ENCODE data around the gene RNF138. TPM values are rescaled to one million over a fixed set of nuclear protein-coding genes. Genes with fewer than 3 reads are reported as not detected.

RNF138 gene
- total and polyA plus RNA-seq, 2 of the 13 experiments (the other 11 are each of a cell fraction or from before 2014, with no cell fraction given), result 14.6 to 33.6 TPM

GRCh38 chr18:32095900-32096229 lies 4.2 kb downstream of the RNF138 start (continued):
- peak; percentile 12 for TF ChIP-seq TEAD3 (CRISPR knock-in tag; optimal IDR thresholded peaks at IDR 0.05; ENCODE audit: borderline replicate concordance)

- Histone ChIP-seq H3K9ac (ENCODE audit: insufficient read depth, low read depth, low read length) (no peak overlapping the region), H3K4me3 (replicated peaks in 1 of 3; ENCODE audit: insufficient read depth in 1 of 3, low read depth in 2 of 3, low read length in 3 of 3) (no peak overlapping the region), H2AFZ (ENCODE audit: low read length) (no peak overlapping the region), H3K9me3 (ENCODE audit: low read length) (no peaks in the 10 kb centered on the region), H3K36me3 (replicated peaks in 1 of 2; ENCODE audit: control insufficient read depth in 1 of 2, insufficient read depth in 2 of 2, low read length in 2 of 2) (peaks cover 5 to 13% of the 10 kb centered on the region in 2 experiments; a peak in 3 of 5 replicates), H4K20me1 (ENCODE audit: insufficient read depth, low read length) (peaks cover 24% of the 10 kb centered on the region; the same call in 1 of the 2 replicates), H3K4me2 (ENCODE audit: low read depth, low read length) (0 out of 2 replicates have a peak overlapping the region, but pooled peaks have one; percentile 5), H3K79me2 (ENCODE audit: insufficient read depth, low read length) (peaks cover 79% of the 10 kb centered on the region), H3K27ac (ENCODE audit: extremely low read length, insufficient read depth, low read length) (no peak overlapping the region), H3K27me3 (ENCODE audit: control insufficient read depth in 1 of 2, insufficient read depth in 2 of 2, low read length in 2 of 2) (no peaks in the 10 kb centered on the region), H3K4me1 (ENCODE audit: insufficient read depth, low read length) (peaks cover 42% of the 10 kb centered on the region)
- intact Hi-C loops (cut with micrococcal nuclease; ENCODE audit: unreplicated experiment), result loop anchor here (2.0 to 10.0 kb wide), 2 partner anchors 14 to 512 kb away; no protein-coding TSS in a partner anchor
- TF ChIP-seq ZNF761 (CRISPR knock-in tag; conservative IDR thresholded peaks at IDR 0.05) (no peak), ZMAT3 (CRISPR knock-in tag; conservative IDR thresholded peaks at IDR 0.05) (no peak)
- ATAC-seq (no peak), FAIRE-seq (no peak), DNase-seq (ENCODE audit: low spot score) (no peak)
- 90% methylated on average over 2 of the region's 2 CpGs for WGBS (ENCODE audit: low lambda C conversion rate)
- ChIA-PET POLR2A (no interaction called here), CTCF (ENCODE audit: low intra/inter-chr PET ratio, low total read pairs) (no interaction called here)
- in situ Hi-C loops (cut with HindIII; ENCODE audit: extremely low pct_ligation_motif_present, low pct_unique_long_range_greater_than_20kb), result no loop called here
- no TSS peak for BruUV-seq (replicated peaks)
Measured at GRCh38 chr18:32096946-32097345, 5.3 kb downstream of the RNF138 start.

DNA sequence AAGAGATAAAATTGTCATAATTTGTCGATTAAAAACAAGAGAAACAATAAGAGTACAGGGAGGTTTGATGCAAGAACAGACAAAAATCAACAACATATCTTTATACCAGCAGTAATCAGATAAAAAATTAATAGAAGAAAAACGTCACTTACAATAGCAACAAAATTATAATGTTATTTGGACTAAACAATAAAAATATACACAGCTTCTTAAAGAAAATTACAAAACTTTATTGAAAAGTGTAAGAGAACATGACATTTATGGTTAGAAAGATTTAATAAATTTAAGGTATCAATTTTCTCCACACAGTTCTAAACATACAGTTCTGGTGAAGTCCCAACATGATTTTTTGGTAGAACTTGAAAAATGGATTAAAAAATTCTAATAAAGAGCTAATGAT lies 12.8 kb downstream of the RNF138 start:
- Histone ChIP-seq H3K9me3 (ENCODE audit: low read length) (no peaks in the 10 kb centered on the region), H3K9ac (ENCODE audit: insufficient read depth, low read depth, low read length) (no peak overlapping the region), H3K4me3 (replicated peaks in 1 of 3; ENCODE audit: insufficient read depth in 1 of 3, low read depth in 2 of 3, low read length in 3 of 3) (no peak overlapping the region), H3K27ac (ENCODE audit: extremely low read length, insufficient read depth, low read length) (no peak overlapping the region), H3K4me2 (ENCODE audit: low read depth, low read length) (no peak overlapping the region), H3K79me2 (ENCODE audit: insufficient read depth, low read length) (peaks cover 63% of the 10 kb centered on the region), H3K27me3 (ENCODE audit: control insufficient read depth in 1 of 2, insufficient read depth in 2 of 2, low read length in 2 of 2) (no peaks in the 10 kb centered on the region), H4K20me1 (ENCODE audit: insufficient read depth, low read length) (no peaks in the 10 kb centered on the region), H2AFZ (ENCODE audit: low read length) (no peak overlapping the region), H3K36me3 (replicated peaks in 1 of 2; ENCODE audit: control insufficient read depth in 1 of 2, insufficient read depth in 2 of 2, low read length in 2 of 2) (peaks cover 0 to 6% of the 10 kb centered on the region in 2 experiments; a peak in 2 of 5 replicates), H3K4me1 (ENCODE audit: insufficient read depth, low read length) (0 out of 2 replicates have a peak, but pooled peaks cover under 1% of the 10 kb centered on the region)
- in situ Hi-C loops (cut with HindIII; ENCODE audit: extremely low pct_ligation_motif_present, low pct_unique_long_range_greater_than_20kb) (no loop called here), intact Hi-C loops (cut with micrococcal nuclease; ENCODE audit: unreplicated experiment) (no loop called here)
- DNase-seq (ENCODE audit: low spot score), result no peak
- BruUV-seq (replicated peaks), result no TSS peak
- ATAC-seq, result no peak
- FAIRE-seq, result no peak
- CTCF ChIA-PET (ENCODE audit: low intra/inter-chr PET ratio, low total read pairs), result no interaction called here
- POLR2A ChIA-PET, result no interaction called here
- 94% methylated on average over 2 of the region's 2 CpGs for WGBS (ENCODE audit: low lambda C conversion rate)
- TF ChIP-seq NFATC3 (CRISPR knock-in tag; IDR thresholded peaks at IDR 0.05) (no peak), ZNF563 (CRISPR knock-in tag; IDR thresholded peaks at IDR 0.05) (no peak), TAF1 (CRISPR knock-in tag; IDR thresholded peaks at IDR 0.05) (no peak), NKX3-1 (CRISPR knock-in tag; IDR thresholded peaks at IDR 0.05) (no peak), ZKSCAN5 (CRISPR knock-in tag; IDR thresholded peaks at IDR 0.05) (no peak), ZNF281 (CRISPR knock-in tag; IDR thresholded peaks at IDR 0.05; ENCODE audit: borderline replicate concordance) (no peak)
- TF ChIP-seq, protein P1, sequence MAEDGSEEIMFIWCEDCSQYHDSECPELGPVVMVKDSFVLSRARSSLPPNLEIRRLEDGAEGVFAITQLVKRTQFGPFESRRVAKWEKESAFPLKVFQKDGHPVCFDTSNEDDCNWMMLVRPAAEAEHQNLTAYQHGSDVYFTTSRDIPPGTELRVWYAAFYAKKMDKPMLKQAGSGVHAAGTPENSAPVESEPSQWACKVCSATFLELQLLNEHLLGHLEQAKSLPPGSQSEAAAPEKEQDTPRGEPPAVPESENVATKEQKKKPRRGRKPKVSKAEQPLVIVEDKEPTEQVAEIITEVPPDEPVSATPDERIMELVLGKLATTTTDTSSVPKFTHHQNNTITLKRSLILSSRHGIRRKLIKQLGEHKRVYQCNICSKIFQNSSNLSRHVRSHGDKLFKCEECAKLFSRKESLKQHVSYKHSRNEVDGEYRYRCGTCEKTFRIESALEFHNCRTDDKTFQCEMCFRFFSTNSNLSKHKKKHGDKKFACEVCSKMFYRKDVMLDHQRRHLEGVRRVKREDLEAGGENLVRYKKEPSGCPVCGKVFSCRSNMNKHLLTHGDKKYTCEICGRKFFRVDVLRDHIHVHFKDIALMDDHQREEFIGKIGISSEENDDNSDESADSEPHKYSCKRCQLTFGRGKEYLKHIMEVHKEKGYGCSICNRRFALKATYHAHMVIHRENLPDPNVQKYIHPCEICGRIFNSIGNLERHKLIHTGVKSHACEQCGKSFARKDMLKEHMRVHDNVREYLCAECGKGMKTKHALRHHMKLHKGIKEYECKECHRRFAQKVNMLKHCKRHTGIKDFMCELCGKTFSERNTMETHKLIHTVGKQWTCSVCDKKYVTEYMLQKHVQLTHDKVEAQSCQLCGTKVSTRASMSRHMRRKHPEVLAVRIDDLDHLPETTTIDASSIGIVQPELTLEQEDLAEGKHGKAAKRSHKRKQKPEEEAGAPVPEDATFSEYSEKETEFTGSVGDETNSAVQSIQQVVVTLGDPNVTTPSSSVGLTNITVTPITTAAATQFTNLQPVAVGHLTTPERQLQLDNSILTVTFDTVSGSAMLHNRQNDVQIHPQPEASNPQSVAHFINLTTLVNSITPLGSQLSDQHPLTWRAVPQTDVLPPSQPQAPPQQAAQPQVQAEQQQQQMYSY (CRISPR knock-in tag; IDR thresholded peaks at IDR 0.05), result no peak
- TF ChIP-seq, protein P2, sequence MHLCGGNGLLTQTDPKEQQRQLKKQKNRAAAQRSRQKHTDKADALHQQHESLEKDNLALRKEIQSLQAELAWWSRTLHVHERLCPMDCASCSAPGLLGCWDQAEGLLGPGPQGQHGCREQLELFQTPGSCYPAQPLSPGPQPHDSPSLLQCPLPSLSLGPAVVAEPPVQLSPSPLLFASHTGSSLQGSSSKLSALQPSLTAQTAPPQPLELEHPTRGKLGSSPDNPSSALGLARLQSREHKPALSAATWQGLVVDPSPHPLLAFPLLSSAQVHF (CRISPR knock-in tag; IDR thresholded peaks at IDR 0.05), result no peak
